HepG2 (cell line): ENCODE data around the gene FAM50A. TPM values are rescaled to one million over a fixed set of nuclear protein-coding genes. Genes with fewer than 3 reads are reported as not detected.
A peak's percentile ranks its signal among the peaks of the same experiment; 100 is the strongest.

ENCODE experiments used
- ATAC-seq: fragments of 200-7000 bp; cut with Tn5 transposase; 3 replicates; pipeline ENCODE4 v1.9.1; 2020; ENCODE audit warnings: mild to moderate bottlenecking, moderate library complexity
- BruUV-seq: library from RNA; stranded (reverse); fragments of 400-500 nt; replicated peaks from 2 replicates; lab custom pipeline; 2021; lab: Mats Ljungman, UMichigan
- CTCF ChIA-PET: fragments of 300-600 bp; formaldehyde crosslinking; extraction: SDS; loops from one replicate; lab custom pipeline; 2021; ENCODE audit warnings: low total read pairs, inconsistent platforms, low intra/inter-chr PET ratio; lab: Yijun Ruan, JAX
- POLR2A ChIA-PET: fragments of 350-600 bp; sonication (Branson Sonifier 250); formaldehyde crosslinking; loops from one replicate; lab custom pipeline; 2020; ENCODE audit warnings: antibody characterized with exemption, inconsistent platforms; lab: Yijun Ruan, JAX
- DNase-seq: peaks from one replicate; pipeline ENCODE4 v3.0.0-alpha.2; 2015; ENCODE audit warnings: low spot score
- FAIRE-seq: peaks from 3 replicates; lab custom pipeline; 2011; peaks lifted over from hg19 to GRCh38; lab: Jason Lieb, UNC
- H2AFZ ChIP-seq: one replicate; pipeline ENCODE4 v1.6.1; 2011; ENCODE audit warnings: low read length, inconsistent platforms
- H3K27ac ChIP-seq: fragments of 300-600 bp; 3 replicates; pipeline ENCODE4 v1.8.0; 2011; ENCODE audit warnings: mixed run types, mild to moderate bottlenecking, mixed read lengths, low read length, inconsistent platforms; ENCODE audit not compliant: insufficient read depth; ENCODE audit errors: extremely low read length
- H3K27me3 ChIP-seq, 2 experiments: fragments of 200-600 bp in 1 of 2; 2 replicates in 1 of 2; 3 replicates in 1 of 2; pipeline versions ENCODE4 v1.6.0 to v1.8.0; 2011; ENCODE audit warnings: low read length in 2 of 2, mild to moderate bottlenecking in 2 of 2, moderate library complexity in 2 of 2, inconsistent platforms in 1 of 2; ENCODE audit not compliant: insufficient read depth in 2 of 2, control insufficient read depth in 1 of 2
- H3K36me3 ChIP-seq, 2 experiments: fragments of 200-600 bp in 1 of 2; replicated peaks in 1 of 2; 2 replicates in 1 of 2; 3 replicates in 1 of 2; pipeline versions ENCODE4 v1.5.1 to v1.8.0; 2011; ENCODE audit warnings: low read length in 2 of 2, inconsistent platforms in 1 of 2; ENCODE audit not compliant: insufficient read depth in 2 of 2, control insufficient read depth in 1 of 2
- H3K4me1 ChIP-seq: 2 replicates; pipeline ENCODE4 v1.5.1; 2012; ENCODE audit warnings: low read length, inconsistent platforms; ENCODE audit not compliant: insufficient read depth
- H3K4me2 ChIP-seq: 2 replicates; pipeline ENCODE4 v1.6.0; 2011; ENCODE audit warnings: low read depth, low read length, inconsistent platforms
- H3K4me3 ChIP-seq, 3 experiments: fragments of 200-600 bp in 1 of 3; sonication (generic), shearing (Covaris generic) in 1 of 3; replicated peaks in 1 of 3; 2 replicates each; pipeline ENCODE4 v1.5.1; 2011 to 2016; ENCODE audit warnings: low read length in 3 of 3, inconsistent platforms in 2 of 3, low read depth in 2 of 3, mild to moderate bottlenecking in 2 of 3, control low read depth in 1 of 3, mixed read lengths in 1 of 3; ENCODE audit not compliant: insufficient read depth in 1 of 3
- H3K79me2 ChIP-seq: one replicate; pipeline ENCODE4 v1.6.1; 2011; ENCODE audit warnings: low read length, inconsistent platforms; ENCODE audit not compliant: insufficient read depth
- H3K9ac ChIP-seq: 2 replicates; pipeline ENCODE4 v1.6.0; 2011; ENCODE audit warnings: mild to moderate bottlenecking, low read depth, low read length, inconsistent platforms; ENCODE audit not compliant: insufficient read depth
- H3K9me3 ChIP-seq: 2 replicates; pipeline ENCODE4 v1.5.1; 2012; ENCODE audit warnings: mild to moderate bottlenecking, low read length
- H4K20me1 ChIP-seq: 2 replicates; pipeline ENCODE4 v1.6.0; 2011; ENCODE audit warnings: inconsistent platforms, mild to moderate bottlenecking, low read length, moderate library complexity; ENCODE audit not compliant: insufficient read depth
- GMEB2 ChIP-seq: IDR thresholded peaks from 2 replicates; pipeline ENCODE4 v1.6.1; 2016; ENCODE audit warnings: missing biosample characterization, missing genetic modification reagents, low read depth
- MAFF ChIP-seq: IDR thresholded peaks from 2 replicates; pipeline ENCODE4 v1.6.1; 2011; ENCODE audit warnings: low read depth, low read length, improper control_type of control experiment
- MIER2 ChIP-seq: IDR thresholded peaks from 2 replicates; pipeline ENCODE4 v1.6.1; 2016; ENCODE audit warnings: missing biosample characterization, missing genetic modification reagents
- PPARG ChIP-seq: conservative IDR thresholded peaks from 2 replicates; pipeline ENCODE4 v1.6.1; 2016; ENCODE audit warnings: missing biosample characterization, missing genetic modification reagents
- PRMT3 ChIP-seq: sonication (generic); formaldehyde crosslinking; IDR thresholded peaks from 2 replicates; pipeline ENCODE4 v1.8.1; 2022; ENCODE audit warnings: low read depth, mild to moderate bottlenecking, moderate library complexity, missing genetic modification reagents, borderline replicate concordance
- SAP130 ChIP-seq: IDR thresholded peaks from 2 replicates; pipeline ENCODE4 v1.6.1; 2016; ENCODE audit warnings: low read depth
- SIX4 ChIP-seq: sonication (generic); formaldehyde crosslinking; IDR thresholded peaks from 2 replicates; pipeline ENCODE4 v1.4.0; 2020; ENCODE audit warnings: missing genetic modification reagents
- ZNF30 ChIP-seq: sonication (generic); formaldehyde crosslinking; IDR thresholded peaks from 2 replicates; pipeline ENCODE4 v1.5.0; 2020; ENCODE audit warnings: mild to moderate bottlenecking, missing genetic modification reagents
- WGBS: methylation state at CpG from one replicate; pipeline ENCODE4 v1.1.6; 2017; ENCODE audit warnings: low lambda C conversion rate; 5-methylcytosine and 5-hydroxymethylcytosine counted together
- in situ Hi-C: cut with HindIII; loops from 2 replicates; pipeline ENCODE4 v1.10.0; 2017; ENCODE audit warnings: low pct_unique_long_range_greater_than_20kb; ENCODE audit not compliant: extremely low pct_ligation_motif_present
- intact Hi-C: fragments of 100-400 bp; cut with micrococcal nuclease; formaldehyde crosslinking; loops from one replicate; pipeline ENCODE4 v1.10.0; 2022; ENCODE audit not compliant: unreplicated experiment
- polyA plus RNA-seq, 8 experiments: library from polyadenylated mRNA; depleted of rRNA in 3 of 8; stranded (reverse) in 7 of 8; unstranded in 1 of 8; fragments of >200 nt; fragmentation: Illumina TruSeq in 4 of 8; extraction: Trizol in 4 of 8; gene quantifications; 2 replicates each; pipeline versions ENCODE4 v1.2.1 to v1.2.3, GENCODE V29; 2011 to 2016; ENCODE audit warnings: low read depth in 4 of 8, missing spikeins in 1 of 8, mixed read lengths in 1 of 8; ENCODE audit not compliant: insufficient read depth in 1 of 8
- total RNA-seq, 5 experiments: library from RNA; depleted of rRNA; stranded (reverse); fragments of >200 nt; fragmentation: Illumina TruSeq; extraction: Trizol; gene quantifications; 2 replicates each; pipeline ENCODE4 v1.2.3, GENCODE V29; 2016; ENCODE audit warnings: low read depth in 1 of 5

Gene FAM50A
- total and polyA plus RNA-seq, 2 of the 13 experiments (the other 11 are each of a cell fraction or from before 2014, with no cell fraction given), result 30.7 to 40.7 TPM

DNA sequence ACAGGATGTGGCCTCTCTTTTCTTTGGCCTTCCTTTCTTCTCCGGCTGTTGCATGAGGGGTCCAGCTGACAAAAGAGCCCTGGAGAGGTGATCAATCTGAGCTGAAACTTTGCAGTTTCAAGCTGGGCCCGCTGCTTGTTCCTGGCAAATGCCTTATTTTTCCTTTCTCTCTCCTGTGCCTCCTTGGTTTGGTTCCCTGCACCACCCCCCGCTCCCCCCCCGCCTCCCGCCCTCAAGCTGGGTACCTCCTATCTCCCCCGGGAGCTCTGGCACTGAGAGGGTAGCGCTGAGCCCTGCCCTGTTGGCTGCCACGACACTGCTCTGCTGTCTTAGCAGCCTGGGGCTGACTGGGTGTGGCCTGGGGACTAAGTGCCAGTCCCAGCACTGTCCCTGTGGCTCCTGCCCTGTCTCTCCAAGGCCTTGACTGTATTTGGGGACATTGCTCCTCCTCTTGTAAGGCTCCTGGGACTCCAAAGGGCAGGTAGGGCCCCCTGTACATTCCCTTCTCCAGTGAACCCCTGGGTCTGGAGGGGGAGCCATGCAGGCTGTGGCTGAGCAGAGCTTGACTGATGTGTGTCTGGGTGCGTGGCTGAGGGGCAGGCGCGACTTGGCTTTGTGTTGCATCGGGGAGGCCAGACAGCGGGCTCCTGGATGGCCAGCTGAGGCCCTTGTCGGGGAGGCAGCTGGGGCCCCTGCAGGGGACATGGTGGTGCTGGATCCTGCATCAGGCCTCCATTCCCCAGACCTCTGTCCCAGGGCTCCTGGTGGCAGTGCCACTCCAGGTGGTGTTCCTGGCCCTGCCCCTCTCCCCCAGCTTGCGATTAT, 15.2 kb downstream of the FAM50A start:
- H3K9ac ChIP-seq, result peak overlapping the region; percentile 74
- H3K27ac ChIP-seq, result no peak overlapping the region
- H3K27me3 ChIP-seq, result no peaks in the 10 kb centered on the region
- in situ Hi-C loops, result no loop called here
- H3K4me3 ChIP-seq, result peak overlapping the region; percentile 60 to 87 (median 79)
- BruUV-seq, result no TSS peak
- H2AFZ ChIP-seq, result no peak overlapping the region
- H3K79me2 ChIP-seq, result peaks cover 9% of the 10 kb centered on the region
- peaks cover 0 to 4% of the 10 kb centered on the region in 2 experiments; a peak in 3 of 5 replicates for H3K36me3 ChIP-seq
- POLR2A ChIA-PET, result interaction anchor here (0.7 to 1.6 kb wide), 5 partner anchors 19 to 88 kb away, joined by 3 to 6 read pairs (median 4); partner anchors contain the start of genes LAGE3, SLC10A3 and TAFAZZIN
- WGBS, result 16% methylated on average over 5 of the region's 15 CpGs
- ATAC-seq (peak; percentile 77), DNase-seq (no peak), FAIRE-seq (peak; percentile 44)
- CTCF ChIA-PET, result interaction anchor here (1.0 kb wide), 1 partner anchor 75 kb away, joined by 4 read pairs; no protein-coding TSS in a partner anchor
- H3K4me1 ChIP-seq, result 0 out of 2 replicates have a peak, but pooled peaks cover 4% of the 10 kb centered on the region
- no peaks in the 10 kb centered on the region for H4K20me1 ChIP-seq
- no peak for TF ChIP-seq SIX4 (CRISPR knock-in tag)
- TF ChIP-seq PRMT3 (CRISPR knock-in tag), result no peak
- TF ChIP-seq SAP130 (CRISPR knock-in tag), result 0 out of 2 replicates have a peak, but pooled peaks have one; percentile 15
- TF ChIP-seq MAFF, result no peak
- TF ChIP-seq PPARG (CRISPR knock-in tag), result no peak
- no peak for TF ChIP-seq MIER2 (CRISPR knock-in tag)
- no peak for TF ChIP-seq GMEB2 (CRISPR knock-in tag)
- TF ChIP-seq ZNF30 (CRISPR knock-in tag), result no peak
- peak overlapping the region; percentile 73 for H3K4me2 ChIP-seq
- no peaks in the 10 kb centered on the region for H3K9me3 ChIP-seq
- intact Hi-C loops, result no loop called here
